HepG2 (cell line): ENCODE results near the gene CACNA1D. TPM values are rescaled to one million over a fixed set of nuclear protein-coding genes. Genes with fewer than 3 reads are reported as not detected.

ENCODE experiments used
- ATAC-seq: fragments of 200-7000 bp; cut with Tn5 transposase; 3 replicates; pipeline ENCODE4 v1.9.1; 2020; ENCODE audit warnings: mild to moderate bottlenecking, moderate library complexity
- BruUV-seq: library from RNA; stranded (reverse); fragments of 400-500 nt; replicated peaks from 2 replicates; lab custom pipeline; 2021; lab: Mats Ljungman, UMichigan
- CTCF ChIA-PET: fragments of 300-600 bp; formaldehyde crosslinking; extraction: SDS; loops from one replicate; lab custom pipeline; 2021; ENCODE audit warnings: low total read pairs, inconsistent platforms, low intra/inter-chr PET ratio; lab: Yijun Ruan, JAX
- POLR2A ChIA-PET: fragments of 350-600 bp; sonication (Branson Sonifier 250); formaldehyde crosslinking; loops from one replicate; lab custom pipeline; 2020; ENCODE audit warnings: antibody characterized with exemption, inconsistent platforms; lab: Yijun Ruan, JAX
- DNase-seq: peaks from one replicate; pipeline ENCODE4 v3.0.0-alpha.2; 2015; ENCODE audit warnings: low spot score
- FAIRE-seq: peaks from 3 replicates; lab custom pipeline; 2011; peaks lifted over from hg19 to GRCh38; lab: Jason Lieb, UNC
- H2AFZ ChIP-seq: one replicate; pipeline ENCODE4 v1.6.1; 2011; ENCODE audit warnings: low read length, inconsistent platforms
- H3K27ac ChIP-seq: fragments of 300-600 bp; 3 replicates; pipeline ENCODE4 v1.8.0; 2011; ENCODE audit warnings: mixed run types, mild to moderate bottlenecking, mixed read lengths, low read length, inconsistent platforms; ENCODE audit not compliant: insufficient read depth; ENCODE audit errors: extremely low read length
- H3K27me3 ChIP-seq, 2 experiments: fragments of 200-600 bp in 1 of 2; 2 replicates in 1 of 2; 3 replicates in 1 of 2; pipeline versions ENCODE4 v1.6.0 to v1.8.0; 2011; ENCODE audit warnings: low read length in 2 of 2, mild to moderate bottlenecking in 2 of 2, moderate library complexity in 2 of 2, inconsistent platforms in 1 of 2; ENCODE audit not compliant: insufficient read depth in 2 of 2, control insufficient read depth in 1 of 2
- H3K36me3 ChIP-seq, 2 experiments: fragments of 200-600 bp in 1 of 2; replicated peaks in 1 of 2; 2 replicates in 1 of 2; 3 replicates in 1 of 2; pipeline versions ENCODE4 v1.5.1 to v1.8.0; 2011; ENCODE audit warnings: low read length in 2 of 2, inconsistent platforms in 1 of 2; ENCODE audit not compliant: insufficient read depth in 2 of 2, control insufficient read depth in 1 of 2
- H3K4me1 ChIP-seq: 2 replicates; pipeline ENCODE4 v1.5.1; 2012; ENCODE audit warnings: low read length, inconsistent platforms; ENCODE audit not compliant: insufficient read depth
- H3K4me2 ChIP-seq: 2 replicates; pipeline ENCODE4 v1.6.0; 2011; ENCODE audit warnings: low read depth, low read length, inconsistent platforms
- H3K4me3 ChIP-seq, 3 experiments: fragments of 200-600 bp in 1 of 3; sonication (generic), shearing (Covaris generic) in 1 of 3; replicated peaks in 1 of 3; 2 replicates each; pipeline ENCODE4 v1.5.1; 2011 to 2016; ENCODE audit warnings: low read length in 3 of 3, inconsistent platforms in 2 of 3, low read depth in 2 of 3, mild to moderate bottlenecking in 2 of 3, control low read depth in 1 of 3, mixed read lengths in 1 of 3; ENCODE audit not compliant: insufficient read depth in 1 of 3
- H3K79me2 ChIP-seq: one replicate; pipeline ENCODE4 v1.6.1; 2011; ENCODE audit warnings: low read length, inconsistent platforms; ENCODE audit not compliant: insufficient read depth
- H3K9ac ChIP-seq: 2 replicates; pipeline ENCODE4 v1.6.0; 2011; ENCODE audit warnings: mild to moderate bottlenecking, low read depth, low read length, inconsistent platforms; ENCODE audit not compliant: insufficient read depth
- H3K9me3 ChIP-seq: 2 replicates; pipeline ENCODE4 v1.5.1; 2012; ENCODE audit warnings: mild to moderate bottlenecking, low read length
- H4K20me1 ChIP-seq: 2 replicates; pipeline ENCODE4 v1.6.0; 2011; ENCODE audit warnings: inconsistent platforms, mild to moderate bottlenecking, low read length, moderate library complexity; ENCODE audit not compliant: insufficient read depth
- ARNT ChIP-seq: fragments of 450-650 bp; IDR thresholded peaks from 2 replicates; pipeline ENCODE4 v1.6.1; 2017
- CEBPB ChIP-seq: IDR thresholded peaks from 2 replicates; pipeline ENCODE4 v1.6.1; 2011; ENCODE audit warnings: low read depth, low read length, improper control_type of control experiment, borderline replicate concordance
- DBP ChIP-seq: sonication (generic); formaldehyde crosslinking; IDR thresholded peaks from 2 replicates; pipeline ENCODE4 v1.4.0; 2020; ENCODE audit warnings: missing genetic modification reagents; ENCODE audit errors: not compliant biosample characterization
- GABPA ChIP-seq, 2 experiments: IDR thresholded peaks; 2 replicates each; pipeline ENCODE4 v1.6.1; 2011 to 2016; ENCODE audit warnings: low read depth in 2 of 2, low read length in 1 of 2, missing biosample characterization in 1 of 2, missing genetic modification characterization in 1 of 2
- HNF4A ChIP-seq: sonication (generic); formaldehyde crosslinking; IDR thresholded peaks from 2 replicates; pipeline ENCODE4 v1.4.0; 2020; ENCODE audit warnings: missing genetic modification reagents
- HOXA5 ChIP-seq: sonication (generic); formaldehyde crosslinking; IDR thresholded peaks from 2 replicates; pipeline ENCODE4 v1.4.0; 2020; ENCODE audit warnings: missing genetic modification reagents
- MYNN ChIP-seq: sonication (generic); formaldehyde crosslinking; IDR thresholded peaks from 2 replicates; pipeline ENCODE4 v1.4.0; 2020; ENCODE audit warnings: mild to moderate bottlenecking, low read depth, missing genetic modification reagents
- MYPOP ChIP-seq: sonication (generic); formaldehyde crosslinking; IDR thresholded peaks from 2 replicates; pipeline ENCODE4 v1.8.1; 2023; ENCODE audit warnings: mild to moderate bottlenecking, moderate library complexity, missing genetic modification reagents
- NCOA1 ChIP-seq: sonication (generic); formaldehyde crosslinking; IDR thresholded peaks from 2 replicates; pipeline ENCODE4 v1.9.0; 2021; ENCODE audit warnings: missing genetic modification reagents
- NRL ChIP-seq: sonication (generic); formaldehyde crosslinking; IDR thresholded peaks from 2 replicates; pipeline ENCODE4 v1.5.0; 2020; ENCODE audit warnings: missing genetic modification reagents, mild to moderate bottlenecking, moderate library complexity, borderline replicate concordance
- PREB ChIP-seq: sonication (generic); formaldehyde crosslinking; IDR thresholded peaks from 2 replicates; pipeline ENCODE4 v1.4.0; 2020; ENCODE audit warnings: missing genetic modification reagents
- SMAD3 ChIP-seq: sonication (generic); formaldehyde crosslinking; IDR thresholded peaks from 2 replicates; pipeline ENCODE4 v1.4.0; 2020; ENCODE audit warnings: missing genetic modification reagents
- SMC3 ChIP-seq: IDR thresholded peaks from 2 replicates; pipeline ENCODE4 v1.6.1; 2011; ENCODE audit warnings: low read length, improper control_type of control experiment
- SP5 ChIP-seq: IDR thresholded peaks from 2 replicates; pipeline ENCODE4 v1.6.1; 2016; ENCODE audit warnings: low read depth, borderline replicate concordance
- TCF7L2 ChIP-seq: IDR thresholded peaks from 2 replicates; pipeline ENCODE4 v1.6.1; 2011; ENCODE audit warnings: mild to moderate bottlenecking, low read depth, low read length, moderate library complexity
- ZFP82 ChIP-seq: sonication (generic); formaldehyde crosslinking; IDR thresholded peaks from 2 replicates; pipeline ENCODE4 v1.5.1; 2020; ENCODE audit warnings: mild to moderate bottlenecking, missing genetic modification reagents, borderline replicate concordance
- ZNF501 ChIP-seq: sonication (generic); formaldehyde crosslinking; IDR thresholded peaks from 2 replicates; pipeline ENCODE4 v1.5.1; 2020; ENCODE audit warnings: mild to moderate bottlenecking, moderate library complexity, missing genetic modification reagents
- ZNF607 ChIP-seq: sonication (generic); formaldehyde crosslinking; IDR thresholded peaks from 2 replicates; pipeline ENCODE4 v1.5.1; 2020; ENCODE audit warnings: missing genetic modification reagents, mild to moderate bottlenecking, borderline replicate concordance
- ZNF772 ChIP-seq: sonication (generic); formaldehyde crosslinking; IDR thresholded peaks from 2 replicates; pipeline ENCODE4 v1.5.0; 2020; ENCODE audit warnings: mild to moderate bottlenecking, missing genetic modification reagents
- WGBS: methylation state at CpG from one replicate; pipeline ENCODE4 v1.1.6; 2017; ENCODE audit warnings: low lambda C conversion rate; 5-methylcytosine and 5-hydroxymethylcytosine counted together
- in situ Hi-C: cut with HindIII; loops from 2 replicates; pipeline ENCODE4 v1.10.0; 2017; ENCODE audit warnings: low pct_unique_long_range_greater_than_20kb; ENCODE audit not compliant: extremely low pct_ligation_motif_present
- intact Hi-C: fragments of 100-400 bp; cut with micrococcal nuclease; formaldehyde crosslinking; loops from one replicate; pipeline ENCODE4 v1.10.0; 2022; ENCODE audit not compliant: unreplicated experiment
- polyA plus RNA-seq, 8 experiments: library from polyadenylated mRNA; depleted of rRNA in 3 of 8; stranded (reverse) in 7 of 8; unstranded in 1 of 8; fragments of >200 nt; fragmentation: Illumina TruSeq in 4 of 8; extraction: Trizol in 4 of 8; gene quantifications; 2 replicates each; pipeline versions ENCODE4 v1.2.1 to v1.2.3, GENCODE V29; 2011 to 2016; ENCODE audit warnings: low read depth in 4 of 8, missing spikeins in 1 of 8, mixed read lengths in 1 of 8; ENCODE audit not compliant: insufficient read depth in 1 of 8
- total RNA-seq, 5 experiments: library from RNA; depleted of rRNA; stranded (reverse); fragments of >200 nt; fragmentation: Illumina TruSeq; extraction: Trizol; gene quantifications; 2 replicates each; pipeline ENCODE4 v1.2.3, GENCODE V29; 2016; ENCODE audit warnings: low read depth in 1 of 5
- TF ChIP-seq, protein P1 (sequence below): sonication (generic); formaldehyde crosslinking; IDR thresholded peaks from 2 replicates; pipeline ENCODE4 v1.5.0; 2020; ENCODE audit warnings: missing genetic modification reagents, mild to moderate bottlenecking, borderline replicate concordance

Gene CACNA1D
- total and polyA plus RNA-seq, 2 of the 13 experiments (the other 11 are each of a cell fraction or from before 2014, with no cell fraction given), result 0.26 to 0.38 TPM

DNA sequence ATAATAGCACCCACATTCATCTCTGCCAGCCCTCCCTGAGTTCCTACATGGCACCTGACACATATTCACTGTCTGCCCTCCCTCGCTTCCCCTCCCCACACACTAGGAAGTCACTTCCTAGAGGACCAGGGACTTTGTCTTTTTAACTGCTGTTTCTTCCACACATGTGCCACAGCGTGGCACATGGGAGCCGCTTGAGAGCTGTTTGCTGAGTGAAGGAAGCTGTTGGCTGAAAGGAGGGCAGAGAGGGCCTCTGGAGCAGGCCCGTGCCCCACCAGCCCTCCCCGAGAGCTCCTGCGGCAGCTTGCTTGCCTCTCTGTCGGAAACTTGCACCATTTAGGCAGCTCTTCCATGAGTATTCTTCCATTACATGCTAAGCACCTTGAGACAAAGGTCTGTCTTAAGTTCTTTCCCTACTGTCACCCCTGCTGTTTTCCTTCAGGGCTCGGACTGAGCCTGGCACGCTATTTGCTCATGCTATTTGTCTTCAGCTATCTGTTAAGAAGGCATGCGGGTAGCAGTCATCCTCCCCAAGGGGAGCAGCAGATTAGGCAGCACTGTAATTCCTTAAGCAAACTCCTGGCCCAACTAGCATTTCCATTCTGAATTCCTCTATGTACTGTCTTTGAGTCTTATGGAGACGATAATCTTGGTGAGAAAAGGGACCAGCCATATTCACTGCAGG is 72.2 kb downstream of the CACNA1D start:
- H3K9ac ChIP-seq, result no peak overlapping the region
- no peaks in the 10 kb centered on the region for H3K9me3 ChIP-seq
- H3K27ac ChIP-seq, result no peak overlapping the region
- in situ Hi-C loops, result no loop called here
- intact Hi-C loops, result no loop called here
- ChIA-PET POLR2A (no interaction called here), CTCF (no interaction called here)
- 58% methylated on average over 6 of the region's 11 CpGs for WGBS
- no peaks in the 10 kb centered on the region for H3K4me1 ChIP-seq
- no peak overlapping the region for H3K4me2 ChIP-seq
- H3K79me2 ChIP-seq, result no peaks in the 10 kb centered on the region
- H3K36me3 ChIP-seq, result no peaks in the 10 kb centered on the region
- H3K4me3 ChIP-seq, result no peak overlapping the region
- no peak overlapping the region for H2AFZ ChIP-seq
- no peak for DNase-seq
- no peak for FAIRE-seq
- H3K27me3 ChIP-seq, result no peaks in the 10 kb centered on the region
- no peak for ATAC-seq
- TF ChIP-seq DBP (CRISPR knock-in tag) (no peak), SMAD3 (CRISPR knock-in tag) (no peak), ZNF607 (no peak), NCOA1 (CRISPR knock-in tag) (no peak), HNF4A (no peak), ZFP82 (no peak), ARNT (no peak), GABPA (IDR thresholded peaks at IDR 0.05; ENCODE audit: low read depth, low read length) (no peak), GABPA (CRISPR knock-in tag; IDR thresholded peaks at IDR 0.05; ENCODE audit: low read depth) (no peak), SP5 (no peak), MYPOP (no peak), NRL (CRISPR knock-in tag) (no peak), ZNF501 (CRISPR knock-in tag) (no peak), MYNN (CRISPR knock-in tag) (no peak), PREB (CRISPR knock-in tag) (no peak), CEBPB (no peak), SMC3 (no peak), ZNF772 (no peak), TCF7L2 (no peak), HOXA5 (CRISPR knock-in tag) (no peak)
- TF ChIP-seq, protein P1, sequence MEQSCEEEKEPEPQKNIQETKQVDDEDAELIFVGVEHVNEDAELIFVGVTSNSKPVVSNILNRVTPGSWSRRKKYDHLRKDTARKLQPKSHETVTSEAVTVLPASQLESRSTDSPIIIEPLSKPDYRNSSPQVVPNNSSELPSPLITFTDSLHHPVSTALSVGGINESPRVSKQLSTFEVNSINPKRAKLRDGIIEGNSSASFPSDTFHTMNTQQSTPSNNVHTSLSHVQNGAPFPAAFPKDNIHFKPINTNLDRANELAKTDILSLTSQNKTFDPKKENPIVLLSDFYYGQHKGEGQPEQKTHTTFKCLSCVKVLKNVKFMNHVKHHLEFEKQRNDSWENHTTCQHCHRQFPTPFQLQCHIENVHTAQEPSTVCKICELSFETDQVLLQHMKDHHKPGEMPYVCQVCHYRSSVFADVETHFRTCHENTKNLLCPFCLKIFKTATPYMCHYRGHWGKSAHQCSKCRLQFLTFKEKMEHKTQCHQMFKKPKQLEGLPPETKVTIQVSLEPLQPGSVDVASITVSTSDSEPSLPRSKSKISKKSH (CRISPR knock-in tag), result no peak
- H4K20me1 ChIP-seq, result no peaks in the 10 kb centered on the region
- no TSS peak for BruUV-seq
